ENCODE data around the gene OOEP. TPM values are rescaled to one million over a fixed set of nuclear protein-coding genes. Genes with fewer than 3 reads are reported as not detected.

The OOEP gene
- total RNA-seq (0.97 TPM in 1 of 2 replicates, not detected in the other), polyA plus RNA-seq (0.25 and 0.70 TPM in 2 replicates), polyA minus RNA-seq (1.6 TPM in 2 replicates)
- total RNA-seq (2013) = 0.14 TPM

DNA sequence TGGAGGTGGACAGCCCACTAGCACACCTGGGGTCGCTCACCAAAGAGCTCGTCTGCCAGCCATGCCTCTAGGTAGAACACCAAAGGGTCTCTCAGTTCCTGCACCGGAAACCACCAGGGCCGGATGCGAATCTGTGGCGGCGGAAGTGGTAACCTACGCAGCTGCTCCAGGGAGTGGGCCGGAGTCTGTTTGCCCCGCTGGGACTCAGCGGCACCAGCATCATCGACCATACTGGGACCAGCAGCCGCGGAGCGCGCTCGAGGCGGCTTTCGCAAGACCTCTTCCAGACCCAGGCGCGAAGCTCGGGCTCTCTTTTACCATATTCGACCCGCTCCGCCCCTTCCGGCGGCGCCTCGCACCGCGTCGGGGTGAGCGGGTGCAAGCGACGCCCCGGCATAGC, at the start of gene OOEP:
Gene OOEP, minus strand, starts transcription at position 335 of the 400 bp plus-strand sequence. Its CDS starts 105 bp downstream, at position 230.
- ChIA-PET CTCF (no interaction called here), POLR2A (no interaction called here)
- Histone ChIP-seq H3K4me1 (ENCODE audit: control insufficient read depth in 2 of 2, insufficient read depth in 2 of 2, low read length in 2 of 2) (no peaks in the 10 kb centered on the region), H3K36me3 (replicated peaks in 1 of 2; ENCODE audit: control extremely low read depth in 1 of 2, control insufficient read depth in 1 of 2, extremely low read depth in 1 of 2, insufficient read depth in 2 of 2, low read length in 1 of 2) (no peaks in the 10 kb centered on the region), H3K9me3 (ENCODE audit: control extremely low read depth in 1 of 3, control insufficient read depth in 2 of 3, insufficient read depth in 1 of 3, low read length in 2 of 3) (peaks cover 0 to 31% (median 10%) of the 10 kb centered on the region in 3 donors), H2AFZ (ENCODE audit: insufficient read depth, low read depth, low read length, poor library complexity, severe bottlenecking) (no peak within 1 kb of the TSS), H3K79me2 (ENCODE audit: control insufficient read depth, insufficient read depth, low read length) (no peaks in the 10 kb centered on the region), H4K20me1 (ENCODE audit: control insufficient read depth, insufficient read depth, low read length, poor library complexity, severe bottlenecking) (no peaks in the 10 kb centered on the region), H3K4me3 (ENCODE audit: control extremely low read depth in 1 of 5, extremely low read depth in 1 of 5, insufficient read depth in 1 of 5, low read depth in 2 of 5, low read length in 4 of 5) (no peak within 1 kb of the TSS), H3K9ac (ENCODE audit: low read length) (no peak within 1 kb of the TSS), H3K4me2 (replicated peaks; ENCODE audit: low read depth, low read length, poor library complexity, severe bottlenecking) (no peak within 1 kb of the TSS), H3K27me3 (replicated peaks in 1 of 4; ENCODE audit: control extremely low read depth in 1 of 4, control insufficient read depth in 3 of 4, insufficient read depth in 4 of 4, low read length in 3 of 4) (no peaks in the 10 kb centered on the region), H3K27ac (ENCODE audit: low read length in 2 of 2) (no peak within 1 kb of the TSS)
- Mint-ChIP-seq H3K4me3 (no peak within 1 kb of the TSS), H3K9me3 (ENCODE audit: insufficient read depth) (no peaks in the 10 kb centered on the region), H3K27me3 (peaks cover 7% of the 10 kb centered on the region), H3K4me1 (no peaks in the 10 kb centered on the region), H3K27ac (no peak within 1 kb of the TSS)
- intact Hi-C loops (cut with micrococcal nuclease) = no loop called here
- TF ChIP-seq, protein P1, sequence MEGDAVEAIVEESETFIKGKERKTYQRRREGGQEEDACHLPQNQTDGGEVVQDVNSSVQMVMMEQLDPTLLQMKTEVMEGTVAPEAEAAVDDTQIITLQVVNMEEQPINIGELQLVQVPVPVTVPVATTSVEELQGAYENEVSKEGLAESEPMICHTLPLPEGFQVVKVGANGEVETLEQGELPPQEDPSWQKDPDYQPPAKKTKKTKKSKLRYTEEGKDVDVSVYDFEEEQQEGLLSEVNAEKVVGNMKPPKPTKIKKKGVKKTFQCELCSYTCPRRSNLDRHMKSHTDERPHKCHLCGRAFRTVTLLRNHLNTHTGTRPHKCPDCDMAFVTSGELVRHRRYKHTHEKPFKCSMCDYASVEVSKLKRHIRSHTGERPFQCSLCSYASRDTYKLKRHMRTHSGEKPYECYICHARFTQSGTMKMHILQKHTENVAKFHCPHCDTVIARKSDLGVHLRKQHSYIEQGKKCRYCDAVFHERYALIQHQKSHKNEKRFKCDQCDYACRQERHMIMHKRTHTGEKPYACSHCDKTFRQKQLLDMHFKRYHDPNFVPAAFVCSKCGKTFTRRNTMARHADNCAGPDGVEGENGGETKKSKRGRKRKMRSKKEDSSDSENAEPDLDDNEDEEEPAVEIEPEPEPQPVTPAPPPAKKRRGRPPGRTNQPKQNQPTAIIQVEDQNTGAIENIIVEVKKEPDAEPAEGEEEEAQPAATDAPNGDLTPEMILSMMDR (IDR thresholded peaks at IDR 0.05) = no peak
- no peak for TF ChIP-seq EZH2 (IDR thresholded peaks at IDR 0.05; ENCODE audit: borderline replicate concordance, insufficient read depth, low read depth, low read length, poor library complexity, severe bottlenecking)
- ATAC-seq (ENCODE audit: low read depth) (no peak), DNase-seq (no peak)
- 96% methylated on average over 36 of the region's 36 CpGs for WGBS (ENCODE audit: insufficient coverage)

DNA sequence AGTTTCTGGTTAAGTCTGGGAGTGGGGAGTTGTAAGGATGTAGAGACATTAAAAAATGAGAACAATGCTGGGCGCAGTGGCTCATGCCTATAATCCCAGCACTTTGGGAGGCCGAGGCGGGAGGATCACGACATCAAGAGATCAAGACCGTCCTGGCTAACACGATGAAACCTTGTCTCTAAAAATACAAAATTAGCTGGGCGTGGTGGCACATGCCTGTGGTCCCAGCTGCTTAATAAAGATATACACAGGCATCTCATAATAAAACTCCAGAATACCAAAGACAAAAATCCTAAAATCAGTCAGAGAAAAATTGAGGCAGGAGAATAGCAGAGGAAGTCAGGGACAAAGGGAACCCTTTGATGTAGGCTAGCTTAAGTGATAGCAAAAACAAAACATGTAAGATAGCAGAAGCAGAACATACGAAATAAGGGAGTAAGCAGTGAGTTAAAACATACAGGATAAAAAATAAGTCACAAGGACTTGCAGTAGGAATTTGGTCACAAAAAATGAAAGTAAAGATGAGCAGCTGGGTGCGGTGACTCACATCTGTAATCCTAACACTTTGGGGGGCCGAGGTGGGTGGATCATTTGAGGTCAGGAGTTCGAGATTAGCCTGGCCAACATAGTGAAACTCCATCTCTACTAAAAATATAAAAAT, 48.5 kb upstream of the OOEP start:
- intact Hi-C loops (cut with micrococcal nuclease) = no loop called here
- H3K4me2 ChIP-seq (replicated peaks; ENCODE audit: low read depth, low read length, poor library complexity, severe bottlenecking) = no peak overlapping the region

More for the DNA sequence above, 48.5 kb upstream of the OOEP start:
- H3K9me3 Mint-ChIP-seq (ENCODE audit: insufficient read depth) = no peaks in the 10 kb centered on the region
- Histone ChIP-seq H3K4me1 (ENCODE audit: control insufficient read depth in 2 of 2, insufficient read depth in 2 of 2, low read length in 2 of 2) (no peaks in the 10 kb centered on the region), H3K79me2 (ENCODE audit: control insufficient read depth, insufficient read depth, low read length) (no peaks in the 10 kb centered on the region), H3K9me3 (ENCODE audit: control extremely low read depth in 1 of 3, control insufficient read depth in 2 of 3, insufficient read depth in 1 of 3, low read length in 2 of 3) (no peaks in the 10 kb centered on the region), H3K36me3 (replicated peaks in 1 of 2; ENCODE audit: control extremely low read depth in 1 of 2, control insufficient read depth in 1 of 2, extremely low read depth in 1 of 2, insufficient read depth in 2 of 2, low read length in 1 of 2) (peaks cover 0 to 20% of the 10 kb centered on the region in 2 experiments), H3K4me3 (ENCODE audit: control extremely low read depth in 1 of 5, extremely low read depth in 1 of 5, insufficient read depth in 1 of 5, low read depth in 2 of 5, low read length in 4 of 5) (no peak overlapping the region), H3K9ac (ENCODE audit: low read length) (no peak overlapping the region), H4K20me1 (ENCODE audit: control insufficient read depth, insufficient read depth, low read length, poor library complexity, severe bottlenecking) (no peaks in the 10 kb centered on the region), H2AFZ (ENCODE audit: insufficient read depth, low read depth, low read length, poor library complexity, severe bottlenecking) (no peak overlapping the region), H3K27ac (ENCODE audit: low read length in 2 of 2) (no peak overlapping the region), H3K27me3 (replicated peaks in 1 of 4; ENCODE audit: control extremely low read depth in 1 of 4, control insufficient read depth in 3 of 4, insufficient read depth in 4 of 4, low read length in 3 of 4) (no peaks in the 10 kb centered on the region)
- no peaks in the 10 kb centered on the region for H3K27me3 Mint-ChIP-seq
- ATAC-seq (ENCODE audit: low read depth) (no peak), DNase-seq (no peak)
- H3K27ac Mint-ChIP-seq = no peak overlapping the region
- no peak for TF ChIP-seq EZH2 (IDR thresholded peaks at IDR 0.05; ENCODE audit: borderline replicate concordance, insufficient read depth, low read depth, low read length, poor library complexity, severe bottlenecking)
- TF ChIP-seq, protein P1 (IDR thresholded peaks at IDR 0.05) = no peak
- no peak overlapping the region for H3K4me3 Mint-ChIP-seq
- CTCF ChIA-PET = interaction anchor here (0.7 kb wide), 1 partner anchor 851 kb away, joined by 3 read pairs; no protein-coding TSS in a partner anchor
- H3K4me1 Mint-ChIP-seq = no peaks in the 10 kb centered on the region
- POLR2A ChIA-PET = no interaction called here
- WGBS (ENCODE audit: insufficient coverage) = 93% methylated on average over 7 of the region's 11 CpGs
